ENCODE measurements around the gene OGFRL1. TPM values are rescaled to one million over a fixed set of nuclear protein-coding genes. Genes with fewer than 3 reads are reported as not detected.

Gene OGFRL1
- total RNA-seq, 4 donors from 2014 or later, result 9.0 to 35.6 (median 19.4) TPM

GRCh38 chr6:71317441-71317840, 28.8 kb downstream of the OGFRL1 start:
- no peak for DNase-seq
- no peaks in the 10 kb centered on the region for H3K9me3 ChIP-seq
- H3K27ac ChIP-seq, result no peak overlapping the region
- H3K4me1 ChIP-seq, result no peaks in the 10 kb centered on the region
- H3K27me3 ChIP-seq, result no peaks in the 10 kb centered on the region
- TF ChIP-seq POLR2A (IDR thresholded peaks at IDR 0.05) (no peak), CTCF (IDR thresholded peaks at IDR 0.05) (no peak)
- intact Hi-C loops (cut with DNase I; ENCODE audit: low total_unique reads), result no loop called here
- H3K4me3 ChIP-seq, result no peak overlapping the region
- no peaks in the 10 kb centered on the region for H3K36me3 ChIP-seq

DNA sequence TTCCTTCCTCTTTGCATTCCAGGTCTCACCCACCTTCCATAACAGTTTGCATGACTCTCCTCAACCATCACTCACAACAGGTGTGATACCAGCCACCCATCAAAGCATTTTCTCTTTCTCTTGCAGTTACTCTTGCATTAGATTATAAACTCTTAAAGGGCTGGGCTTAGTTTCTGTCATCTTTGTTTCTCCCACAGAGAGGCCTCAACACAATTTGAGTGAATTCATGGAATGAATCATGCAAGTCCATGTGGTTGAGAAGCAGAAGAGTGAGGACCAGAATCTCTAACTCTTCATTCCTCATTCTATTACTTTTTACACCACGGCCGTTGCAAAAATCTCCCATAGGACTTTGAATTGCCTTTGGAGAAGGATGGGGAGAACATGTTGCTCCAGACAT, 31.4 kb downstream of the OGFRL1 start:
- Histone ChIP-seq H3K27ac (no peak overlapping the region), H3K36me3 (no peaks in the 10 kb centered on the region), H3K27me3 (no peaks in the 10 kb centered on the region), H3K9me3 (no peaks in the 10 kb centered on the region), H3K4me3 (no peak overlapping the region), H3K4me1 (no peaks in the 10 kb centered on the region)
- intact Hi-C loops (cut with DNase I; ENCODE audit: low total_unique reads), result no loop called here
- DNase-seq, result no peak
- TF ChIP-seq POLR2A (IDR thresholded peaks at IDR 0.05) (no peak), CTCF (IDR thresholded peaks at IDR 0.05) (no peak)

- Histone ChIP-seq H3K27ac (no peak overlapping the region), H3K9me3 (no peaks in the 10 kb centered on the region), H3K4me3 (no peak overlapping the region), H3K36me3 (no peaks in the 10 kb centered on the region), H3K4me1 (no peaks in the 10 kb centered on the region), H3K27me3 (no peaks in the 10 kb centered on the region)
- DNase-seq, result no peak
- TF ChIP-seq CTCF (IDR thresholded peaks at IDR 0.05) (no peak), POLR2A (IDR thresholded peaks at IDR 0.05) (no peak)
- intact Hi-C loops (cut with DNase I; ENCODE audit: low total_unique reads), result no loop called here
These were observed 32.7 kb downstream of the OGFRL1 start for GRCh38 chr6:71321314-71321713.

DNA sequence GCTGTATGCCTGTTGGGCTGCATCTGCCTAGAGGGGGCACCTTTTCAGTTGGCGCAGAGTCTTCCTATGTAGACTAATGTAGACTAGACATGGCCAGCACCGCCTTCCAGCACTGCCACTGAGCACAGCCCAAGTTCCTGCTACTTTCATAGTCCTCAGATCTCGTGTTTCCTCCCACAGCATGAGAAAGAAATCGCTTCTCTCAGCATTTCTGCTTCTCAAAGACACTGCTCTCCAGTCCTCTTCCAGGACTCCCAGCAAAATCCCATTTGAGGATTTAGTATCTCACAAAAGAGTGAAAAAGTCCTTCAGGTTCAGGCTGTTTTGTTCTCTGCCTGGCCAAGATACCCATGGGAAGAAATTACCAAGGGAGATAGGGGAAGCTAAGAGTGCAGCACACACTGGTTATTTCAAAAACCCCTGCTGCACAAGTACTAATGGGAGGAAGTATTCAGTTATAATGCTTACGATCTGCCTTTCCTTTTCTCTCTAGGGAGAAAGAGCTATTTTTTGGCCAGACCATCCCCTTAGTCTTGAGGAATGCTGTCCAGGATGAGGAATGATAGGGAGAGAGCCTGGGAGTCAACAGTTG, 35.7 kb downstream of the OGFRL1 start:
- no peak for DNase-seq
- H3K4me1 ChIP-seq, result no peaks in the 10 kb centered on the region
- H3K27me3 ChIP-seq, result no peaks in the 10 kb centered on the region
- no peaks in the 10 kb centered on the region for H3K36me3 ChIP-seq
- H3K4me3 ChIP-seq, result no peak overlapping the region
- no peak overlapping the region for H3K27ac ChIP-seq
- TF ChIP-seq CTCF (IDR thresholded peaks at IDR 0.05) (no peak), POLR2A (IDR thresholded peaks at IDR 0.05) (no peak)
- intact Hi-C loops (cut with DNase I; ENCODE audit: low total_unique reads), result no loop called here
- H3K9me3 ChIP-seq, result no peaks in the 10 kb centered on the region

- no peak for TF ChIP-seq POLR2A (IDR thresholded peaks at IDR 0.05)
- TF ChIP-seq CTCF (IDR thresholded peaks at IDR 0.05), result no peak
- Histone ChIP-seq H3K27ac (no peak overlapping the region), H3K36me3 (no peaks in the 10 kb centered on the region), H3K27me3 (no peaks in the 10 kb centered on the region), H3K9me3 (no peaks in the 10 kb centered on the region), H3K4me3 (no peak overlapping the region), H3K4me1 (no peaks in the 10 kb centered on the region)
- intact Hi-C loops (cut with DNase I; ENCODE audit: low total_unique reads), result no loop called here
- DNase-seq, result no peak
These were observed 38.0 kb downstream of the OGFRL1 start for GRCh38 chr6:71326611-71327010.
